CD4-positive, alpha-beta T cell treated with Interleukin-4 for 1 hour (primary cell): ENCODE measurements around the gene TNFRSF18.

Experiments used
- DNase-seq, 2 donors: peaks; one replicate each; pipeline ENCODE4 v3.0.0-alpha.2; 2020 to 2022

TNFRSF18 gene

GRCh38 chr1:1175221-1176062 lies 30.9 kb downstream of the TNFRSF18 start:
- no peak for DNase-seq

DNA sequence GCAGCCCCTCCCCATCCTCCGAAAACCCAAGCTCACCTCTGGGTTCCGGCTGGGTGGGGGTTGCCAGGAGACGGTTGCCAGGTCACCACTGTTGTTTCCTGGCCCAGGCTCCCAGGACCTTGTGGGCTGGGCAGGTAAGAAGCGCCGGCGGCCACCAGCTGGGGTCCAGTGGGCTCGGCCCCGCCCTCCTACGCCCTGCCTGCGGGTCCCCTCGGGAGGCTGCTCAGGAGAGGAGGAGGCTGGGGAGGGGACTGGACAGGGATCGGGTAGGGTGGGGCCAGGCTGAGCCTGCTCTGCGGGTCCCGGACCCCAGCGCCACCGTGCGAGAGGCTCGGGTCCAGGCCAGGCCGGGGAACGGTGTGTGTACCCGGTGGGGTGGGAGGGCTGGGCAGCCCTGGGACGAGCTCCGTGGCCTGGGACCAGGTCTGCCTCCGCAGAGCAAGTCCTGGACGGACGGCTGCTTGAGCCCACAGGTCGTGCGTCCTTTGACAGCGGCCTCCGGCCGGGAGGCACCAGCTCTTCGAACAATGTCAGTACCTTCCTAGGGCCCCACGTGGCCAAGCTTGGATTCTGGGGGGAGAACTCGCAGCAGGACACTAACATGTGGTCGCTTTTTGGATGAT lies 32.5 kb downstream of the TNFRSF18 start, which contains the start of gene TTLL10:
Gene TTLL10, plus strand, starts transcription at position 88 of the 623 bp plus-strand sequence. CDS start 5,336 bp downstream, outside the sequence.
- peak; percentile 63 to 76 for DNase-seq

DNA sequence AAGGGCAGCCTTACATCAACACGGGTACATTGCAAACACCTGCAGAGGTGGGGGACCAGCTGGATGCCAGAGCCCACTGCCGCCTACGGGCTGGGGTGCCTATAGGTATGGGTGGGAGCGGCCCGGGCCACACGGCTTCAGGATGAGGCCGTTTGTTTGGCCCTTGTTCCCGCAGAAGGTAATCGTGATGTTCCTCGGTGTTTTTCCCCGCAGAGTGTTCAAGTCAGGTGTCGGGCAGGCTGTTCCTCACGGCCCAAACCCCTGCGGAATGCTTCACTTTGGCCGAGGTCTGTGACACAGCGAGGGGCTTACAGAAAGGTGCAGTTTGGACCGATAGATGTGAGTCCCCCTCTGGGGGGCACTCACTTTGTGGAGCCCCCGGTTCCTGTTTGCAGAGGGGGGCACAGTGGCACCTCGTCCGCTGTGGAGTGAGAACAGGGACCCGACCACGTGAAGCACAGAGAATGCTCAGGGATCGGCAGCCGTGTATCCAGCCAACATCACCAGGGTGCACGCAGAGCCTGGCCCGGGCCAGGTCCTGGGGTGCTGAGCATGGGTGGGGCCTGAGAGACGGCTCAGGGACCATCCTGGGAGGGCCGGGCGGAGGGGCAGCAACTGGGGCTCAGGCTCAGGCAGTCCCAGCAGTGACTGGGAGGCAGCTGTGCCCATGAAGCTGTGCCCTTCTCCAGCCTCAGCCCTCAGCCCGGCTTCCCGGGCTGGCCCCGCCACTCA lies 33.2 kb downstream of the TNFRSF18 start:
- DNase-seq, result no peak

DNA sequence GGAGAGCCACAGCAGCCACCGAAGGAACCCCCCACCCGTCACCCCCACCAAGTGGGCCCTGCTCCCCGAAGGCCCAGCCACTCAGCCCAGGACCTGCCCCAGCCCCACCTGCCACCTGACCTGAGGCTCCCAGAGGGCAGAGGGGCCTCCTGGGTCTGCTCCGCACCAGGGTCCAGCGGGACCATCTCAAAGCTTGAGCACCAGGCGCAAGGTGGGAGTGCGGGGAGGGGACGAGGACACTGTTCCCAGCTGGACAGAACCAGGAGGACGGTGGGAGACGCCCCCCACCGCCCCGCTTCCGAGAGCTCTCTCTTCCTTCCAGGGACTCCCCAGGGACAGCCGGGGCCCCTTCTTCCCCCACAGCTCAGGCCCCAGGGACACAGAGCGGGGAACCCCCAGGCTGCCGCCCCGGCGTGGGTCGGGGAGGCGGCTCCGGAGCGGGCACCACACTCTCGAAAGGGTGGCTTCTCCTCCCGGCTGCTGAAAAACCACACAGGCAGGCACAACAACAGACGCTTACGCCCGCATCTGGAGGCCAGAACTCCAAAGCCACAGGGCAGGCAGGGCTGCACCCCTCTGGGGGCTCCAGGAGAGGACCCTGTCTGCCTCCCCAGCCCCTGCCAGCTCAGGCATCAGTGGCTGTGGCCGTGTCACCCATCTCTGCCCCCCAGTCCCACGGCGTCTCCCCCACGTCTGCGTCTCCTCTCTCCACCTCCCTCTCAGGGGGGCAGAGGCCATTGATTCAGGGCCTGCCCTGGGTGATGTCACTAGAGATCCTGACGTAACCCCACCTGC lies 34.6 kb downstream of the TNFRSF18 start:
- peak; percentile 48 to 71 for DNase-seq

GRCh38 chr1:1171161-1171545 lies 35.2 kb downstream of the TNFRSF18 start:
- no peak for DNase-seq

DNA sequence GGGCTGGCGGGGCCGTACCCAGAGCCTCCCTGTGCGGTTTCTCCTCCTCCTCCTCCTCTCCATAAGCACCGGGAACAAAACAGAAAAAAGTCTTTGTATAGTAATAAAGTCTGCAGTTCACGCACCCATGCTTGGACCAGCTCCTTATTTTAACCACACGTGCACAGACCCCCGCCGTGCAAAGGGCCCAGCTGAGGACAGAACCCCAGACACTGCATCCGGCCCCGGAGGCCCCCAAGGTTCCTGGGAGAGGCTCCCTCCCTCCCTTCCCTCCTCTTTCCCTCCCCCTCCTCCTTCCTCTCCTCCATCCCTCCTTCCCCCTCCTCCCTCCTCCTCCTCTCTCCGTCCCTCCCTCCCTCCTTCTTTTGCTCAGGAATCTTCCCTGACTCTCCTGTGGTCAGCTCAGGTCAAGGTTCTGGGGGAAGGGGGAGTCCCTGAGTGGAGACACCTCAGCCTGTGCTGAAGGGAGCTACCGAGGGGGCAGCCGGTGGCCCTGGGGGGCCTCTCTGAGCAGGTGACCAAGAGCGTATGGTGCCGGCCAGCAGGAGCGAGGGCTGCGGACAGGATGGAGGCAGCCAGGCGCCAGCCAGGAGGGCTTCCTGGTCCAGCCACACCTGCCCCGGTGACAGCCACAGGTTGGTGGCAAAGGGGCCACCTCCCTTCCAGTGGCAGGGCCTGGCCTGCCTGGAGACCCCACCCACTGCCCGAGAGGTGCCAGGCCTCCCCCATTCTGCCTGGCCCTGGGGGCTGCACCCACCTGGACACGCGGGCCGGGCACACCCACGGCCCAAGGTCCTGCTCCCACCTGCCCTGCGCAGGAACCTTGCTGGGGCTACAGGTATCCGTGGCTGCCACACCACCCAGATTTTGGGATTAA lies 35.9 kb downstream of the TNFRSF18 start:
- no peak for DNase-seq

GRCh38 chr1:1169429-1170214 lies 36.8 kb downstream of the TNFRSF18 start:
- DNase-seq, result no peak

GRCh38 chr1:1168451-1169411 lies 37.7 kb downstream of the TNFRSF18 start:
- DNase-seq, result no peak

DNA sequence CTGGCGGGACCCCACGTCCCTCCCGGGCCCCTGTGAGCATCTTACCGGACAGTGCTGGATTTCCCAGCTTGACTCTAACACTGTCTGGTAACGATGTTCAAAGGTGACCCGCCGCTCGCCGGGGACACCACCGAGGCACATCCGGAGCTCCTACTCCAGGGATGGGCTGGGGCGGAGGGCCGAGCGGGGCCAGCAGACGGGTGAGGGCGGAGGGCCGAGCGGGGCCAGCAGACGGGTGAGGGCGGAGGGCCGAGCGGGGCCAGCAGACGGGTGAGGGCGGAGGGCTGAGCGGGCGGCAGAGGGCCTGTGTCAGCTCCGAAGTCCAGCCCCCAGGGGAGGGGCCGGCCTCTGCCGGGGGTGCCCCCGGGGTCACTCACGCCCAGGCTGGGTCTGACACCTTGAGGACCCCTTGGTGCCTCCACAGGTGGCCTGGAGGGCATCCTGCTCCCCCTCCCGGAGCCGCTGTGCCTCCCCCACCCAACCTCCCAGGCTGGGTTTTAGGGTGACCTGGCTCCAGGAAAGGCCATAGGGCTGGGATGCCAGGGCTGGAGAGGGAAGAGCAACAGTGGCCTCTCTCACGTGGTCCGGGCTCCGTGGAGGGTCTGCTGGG lies 38.4 kb downstream of the TNFRSF18 start:
- no peak for DNase-seq

DNA sequence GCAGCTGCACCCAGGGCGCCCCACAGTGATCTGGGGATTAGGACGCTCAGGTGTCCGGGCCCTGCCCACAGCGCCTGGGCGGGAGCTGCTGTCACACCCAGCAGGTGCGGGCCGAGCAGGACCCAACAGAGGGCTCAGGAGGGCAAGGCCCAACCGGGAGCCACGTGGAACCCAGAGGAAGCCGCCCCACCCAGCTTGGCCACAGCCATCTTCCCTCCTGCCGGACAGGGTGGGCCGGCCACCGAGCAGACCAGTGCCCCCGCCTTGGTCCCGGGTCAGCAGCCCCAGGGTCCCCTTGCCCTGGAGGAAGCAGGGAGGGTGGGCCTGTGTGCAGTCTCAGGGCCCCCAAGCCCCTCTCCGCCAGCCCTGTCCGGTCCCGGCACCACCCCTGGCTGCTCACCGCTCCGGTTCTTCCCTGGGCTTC lies 39.0 kb downstream of the TNFRSF18 start:
- no peak for DNase-seq

GRCh38 chr1:1166642-1167397 lies 39.6 kb downstream of the TNFRSF18 start:
- DNase-seq, result no peak

- no peak for DNase-seq
These were observed 40.4 kb downstream of the TNFRSF18 start for GRCh38 chr1:1165900-1166421.

DNA sequence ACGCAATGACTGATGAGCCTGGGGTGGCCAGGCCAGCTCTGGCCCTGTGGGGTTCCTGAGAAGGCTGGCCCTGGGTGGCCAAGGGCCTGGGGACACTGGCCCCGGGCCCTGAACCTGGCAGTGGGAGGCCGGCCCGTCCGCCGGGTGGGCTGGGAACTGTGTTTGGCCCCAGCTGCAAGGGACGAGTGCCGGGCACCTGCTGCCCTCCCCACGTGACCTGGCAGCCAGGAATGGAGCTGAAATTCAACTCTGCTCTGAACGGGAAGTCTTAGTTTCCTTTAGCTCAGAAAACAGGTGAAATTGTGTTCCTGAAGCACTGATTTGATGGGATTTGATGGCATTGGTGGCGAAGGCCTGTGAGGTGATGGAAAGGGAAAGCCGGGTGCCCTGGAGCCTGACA lies 40.9 kb downstream of the TNFRSF18 start:
- no peak for DNase-seq

DNA sequence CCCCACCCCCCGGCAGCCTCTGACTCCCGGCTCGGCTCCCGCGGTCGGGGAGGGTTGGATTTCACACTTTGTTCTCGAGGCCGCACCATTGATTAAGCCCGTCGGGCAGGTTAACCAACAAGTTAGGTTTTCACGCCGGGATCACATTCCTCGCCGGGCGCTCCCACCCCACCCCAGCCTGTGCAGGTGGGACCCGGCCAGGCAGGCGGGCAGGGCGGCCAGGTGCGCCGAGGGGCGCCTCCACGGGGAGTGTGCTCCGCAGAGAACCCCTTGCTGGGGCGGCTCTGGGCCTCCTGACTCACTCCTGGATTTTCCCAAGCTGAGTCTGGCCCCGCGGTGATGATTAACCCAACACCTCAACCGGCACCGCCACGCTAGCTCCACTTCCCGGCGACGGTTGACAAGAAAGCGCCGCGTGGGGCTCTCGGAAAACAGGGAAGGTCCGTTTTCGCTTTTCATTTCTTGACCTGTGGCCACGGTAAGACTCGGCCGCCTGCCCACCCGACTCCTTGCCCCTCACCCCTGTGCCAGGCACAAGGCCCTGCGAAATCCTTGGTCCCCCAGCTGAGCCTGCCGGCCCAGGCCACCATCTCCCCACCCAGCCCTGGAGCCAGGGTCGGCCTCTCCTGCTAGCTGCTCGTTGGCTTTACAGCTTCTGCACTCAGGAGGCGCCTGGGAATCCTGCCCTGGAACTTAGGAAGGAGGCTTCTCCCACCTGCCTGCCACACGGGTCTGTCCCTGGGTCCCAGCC lies 41.5 kb downstream of the TNFRSF18 start:
- no peak for DNase-seq

DNA sequence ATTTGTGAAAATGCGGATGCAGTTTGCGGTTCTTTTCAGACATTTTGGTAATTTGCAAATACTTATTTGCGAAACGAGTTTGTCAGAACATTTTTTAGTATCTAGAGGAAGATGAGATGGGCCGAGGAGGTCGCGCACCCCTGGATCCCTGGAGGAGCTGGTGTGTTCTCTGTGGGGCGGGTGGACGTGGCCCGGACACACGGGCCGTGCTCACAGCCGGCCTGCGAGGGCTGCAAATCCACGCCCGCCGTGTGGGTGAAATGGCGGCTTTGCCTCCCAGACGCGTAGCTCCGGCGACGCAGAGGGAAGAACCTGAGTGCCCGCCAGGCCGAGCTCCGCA lies 42.1 kb downstream of the TNFRSF18 start:
- no peak for DNase-seq

DNA sequence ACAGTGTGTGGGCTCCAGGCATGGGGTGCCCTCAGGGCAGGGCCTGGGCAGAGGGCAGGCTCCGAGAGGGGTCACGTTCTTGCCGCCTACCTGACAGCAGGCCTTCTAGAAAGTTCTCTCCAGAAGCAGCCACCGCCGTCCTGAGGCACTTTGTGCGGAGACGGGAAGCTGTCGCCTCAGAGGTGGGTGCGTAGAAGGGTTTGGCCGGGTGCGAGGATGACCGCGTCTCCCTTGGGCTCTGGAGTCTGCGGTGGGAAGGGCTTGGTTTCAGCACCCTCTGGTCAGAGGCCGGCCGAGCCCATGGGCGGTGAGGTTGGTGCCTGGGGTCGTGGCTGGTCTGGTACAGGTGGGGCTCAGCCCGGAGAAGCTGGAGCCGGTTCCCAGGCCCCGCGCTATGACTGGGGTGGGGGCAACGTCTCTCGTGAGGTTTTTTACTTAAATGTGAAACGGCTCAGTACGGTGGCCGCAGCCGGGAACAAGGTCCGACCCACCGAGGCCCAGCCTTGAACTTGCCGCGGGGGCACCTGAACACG lies 42.8 kb downstream of the TNFRSF18 start:
- no peak for DNase-seq
